Stomach (tissue), 9 donors: ENCODE results near the gene ARHGEF4. TPM values are rescaled to one million over a fixed set of nuclear protein-coding genes. Genes with fewer than 3 reads are reported as not detected.
"Not testable (repeated sequence)": the region's sequence is repeated elsewhere in the genome, so short reads cannot be mapped to it uniquely, and the experiment has no call there.

Experiments
- DNase-seq, 2 donors: peaks; one replicate each; pipeline versions ENCODE4 v3.0.0 to v3.0.0-alpha.2; 2013 to 2019
- H3K27ac ChIP-seq, 5 donors: fragments of 200-600 bp in 4 of 5; sonication (generic) in 4 of 5; one replicate each; pipeline ENCODE4 v1.5.1; 2013 to 2019; ENCODE audit warnings: mild to moderate bottlenecking in 1 of 5, moderate library complexity in 1 of 5
- H3K27me3 ChIP-seq, 3 donors: fragments of 200-600 bp; sonication (generic); one replicate each; pipeline ENCODE4 v1.5.1; 2017 to 2019; ENCODE audit warnings: mixed run types in 1 of 3
- H3K36me3 ChIP-seq, 4 donors: fragments of 200-600 bp; sonication (generic); 1 replicate in 3 of 4; 2 replicates in 1 of 4; pipeline ENCODE4 v1.5.1; 2016 to 2019
- H3K4me1 ChIP-seq, 4 donors: fragments of 200-600 bp; sonication (generic); one replicate each; pipeline ENCODE4 v1.5.1; 2016 to 2019
- H3K4me3 ChIP-seq, 4 donors: fragments of 200-600 bp; sonication (generic) in 3 of 4; one replicate each; pipeline ENCODE4 v1.5.1; 2016 to 2019; ENCODE audit warnings: mild to moderate bottlenecking in 1 of 4
- H3K9me3 ChIP-seq, 4 donors: fragments of 200-600 bp; sonication (generic); one replicate each; pipeline ENCODE4 v1.5.1; 2016 to 2019
- EP300 ChIP-seq: sonication (generic); formaldehyde crosslinking; IDR thresholded peaks from one replicate; pipeline ENCODE4 v1.6.1; 2017; ENCODE audit warnings: antibody characterized with exemption
- POLR2A ChIP-seq, 4 donors: fragments of 450-650 bp; IDR thresholded peaks; one replicate each; pipeline ENCODE4 v1.6.1; 2016; ENCODE audit warnings: antibody characterized with exemption in 4 of 4, control low read depth in 2 of 4, mild to moderate bottlenecking in 1 of 4, moderate library complexity in 1 of 4
- POLR2AphosphoS5 ChIP-seq, 3 donors: sonication (generic); formaldehyde crosslinking; IDR thresholded peaks; one replicate each; pipeline ENCODE4 v1.6.1; 2016; ENCODE audit warnings: antibody characterized with exemption in 3 of 3
- WGBS, 5 donors: extraction: QIAGEN DNeasy Blood & Tissue Kit in 3 of 5; methylation state at CpG; one replicate each; pipeline versions ENCODE4 v1.1.5 to v1.1.7; 2013 to 2018; 5-methylcytosine and 5-hydroxymethylcytosine counted together
- intact Hi-C: fragments of 100-400 bp; cut with DNase I; formaldehyde crosslinking; loops from one replicate; pipeline ENCODE4 v1.15.1; 2023; ENCODE audit warnings: low total_unique reads
- polyA plus RNA-seq, 3 donors: library from polyadenylated mRNA; stranded (reverse); fragments of 200-250 nt; gene quantifications; one replicate each; pipeline ENCODE4 v1.2.3, GENCODE V29; 2013
- total RNA-seq, 5 donors: library from RNA; depleted of rRNA; stranded (reverse); fragments of >200 nt; gene quantifications; one replicate each; pipeline versions ENCODE4 v1.1.0 to v1.2.3, GENCODE V29; 2014 to 2016
- TF ChIP-seq, protein P1 (sequence below), 7 experiments: fragments of 450-650 bp in 4 of 7; fragments of 200-600 bp in 3 of 7; sonication (generic) in 3 of 7; IDR thresholded peaks; one replicate each; pipeline ENCODE4 v1.5.1; 2016 to 2019; ENCODE audit warnings: antibody characterized with exemption in 7 of 7, control low read depth in 2 of 7, mild to moderate bottlenecking in 1 of 7
- donor health status: healthy with polysubstance abuse.
- donor health status: Bipolar disorder and iron deficiency.
- donor health status: healthy.

The ARHGEF4 gene
- total and polyA plus RNA-seq, 8 donors: 1.4 to 32.3 (median 11.2) TPM; not detected in 1

DNA sequence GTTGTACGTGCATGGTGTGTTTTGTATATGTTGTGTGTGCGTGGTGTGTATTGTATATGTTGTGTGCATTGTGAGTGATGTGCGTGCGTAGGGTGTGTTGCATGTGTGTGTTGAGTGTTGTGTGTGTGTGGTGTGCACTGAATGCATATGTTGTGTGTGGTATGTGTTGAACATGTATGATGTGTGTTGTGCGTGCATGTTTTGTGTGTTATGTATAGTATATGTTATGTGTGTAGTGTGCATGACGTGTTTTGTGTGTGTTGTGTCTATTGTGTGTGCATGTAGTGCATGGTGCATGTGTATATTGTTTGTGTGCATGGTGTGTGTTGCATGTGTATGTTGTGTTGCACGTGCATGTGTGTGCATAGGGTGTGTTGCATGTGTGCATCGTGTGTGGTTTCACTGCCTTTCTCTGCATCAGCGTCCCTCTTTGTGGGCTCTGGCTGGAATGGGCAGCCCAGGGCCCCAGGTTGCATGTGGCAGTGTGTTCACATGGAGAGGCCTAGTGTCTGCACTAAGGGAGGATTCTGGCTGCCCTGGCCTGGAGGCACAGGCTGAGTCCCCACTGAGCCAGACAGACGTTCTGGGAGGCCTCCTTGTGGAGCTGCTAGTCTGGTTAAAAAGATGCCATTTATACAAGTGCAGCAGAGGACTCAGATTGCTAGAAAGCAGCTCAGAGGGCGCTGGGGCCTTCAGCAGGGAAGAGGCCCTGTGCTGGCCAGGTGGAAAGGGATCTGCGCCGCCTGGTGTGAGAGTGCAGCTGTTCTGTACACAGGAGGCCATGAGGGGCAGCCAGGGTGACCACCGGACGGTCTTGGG lies 149.3 kb downstream of the ARHGEF4 start:
- no peak overlapping the region for H3K4me3 ChIP-seq
- WGBS, 5 donors: 85 to 90% (median 86%) methylated on average over 15 of the region's 15 CpGs
- no peak for DNase-seq
- intact Hi-C loops: no loop called here
- no peaks in the 10 kb centered on the region for H3K27me3 ChIP-seq
- no peaks in the 10 kb centered on the region for H3K9me3 ChIP-seq
- H3K36me3 ChIP-seq: no peaks in the 10 kb centered on the region
- no peaks in the 10 kb centered on the region for H3K4me1 ChIP-seq
- no peak for TF ChIP-seq POLR2AphosphoS5 (IDR thresholded peaks at IDR 0.05)
- no peak for TF ChIP-seq EP300
- no peak for TF ChIP-seq POLR2A (IDR thresholded peaks at IDR 0.05)
- TF ChIP-seq, protein P1, sequence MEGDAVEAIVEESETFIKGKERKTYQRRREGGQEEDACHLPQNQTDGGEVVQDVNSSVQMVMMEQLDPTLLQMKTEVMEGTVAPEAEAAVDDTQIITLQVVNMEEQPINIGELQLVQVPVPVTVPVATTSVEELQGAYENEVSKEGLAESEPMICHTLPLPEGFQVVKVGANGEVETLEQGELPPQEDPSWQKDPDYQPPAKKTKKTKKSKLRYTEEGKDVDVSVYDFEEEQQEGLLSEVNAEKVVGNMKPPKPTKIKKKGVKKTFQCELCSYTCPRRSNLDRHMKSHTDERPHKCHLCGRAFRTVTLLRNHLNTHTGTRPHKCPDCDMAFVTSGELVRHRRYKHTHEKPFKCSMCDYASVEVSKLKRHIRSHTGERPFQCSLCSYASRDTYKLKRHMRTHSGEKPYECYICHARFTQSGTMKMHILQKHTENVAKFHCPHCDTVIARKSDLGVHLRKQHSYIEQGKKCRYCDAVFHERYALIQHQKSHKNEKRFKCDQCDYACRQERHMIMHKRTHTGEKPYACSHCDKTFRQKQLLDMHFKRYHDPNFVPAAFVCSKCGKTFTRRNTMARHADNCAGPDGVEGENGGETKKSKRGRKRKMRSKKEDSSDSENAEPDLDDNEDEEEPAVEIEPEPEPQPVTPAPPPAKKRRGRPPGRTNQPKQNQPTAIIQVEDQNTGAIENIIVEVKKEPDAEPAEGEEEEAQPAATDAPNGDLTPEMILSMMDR (IDR thresholded peaks at IDR 0.05): no peak
- H3K27ac ChIP-seq: no peak overlapping the region

DNA sequence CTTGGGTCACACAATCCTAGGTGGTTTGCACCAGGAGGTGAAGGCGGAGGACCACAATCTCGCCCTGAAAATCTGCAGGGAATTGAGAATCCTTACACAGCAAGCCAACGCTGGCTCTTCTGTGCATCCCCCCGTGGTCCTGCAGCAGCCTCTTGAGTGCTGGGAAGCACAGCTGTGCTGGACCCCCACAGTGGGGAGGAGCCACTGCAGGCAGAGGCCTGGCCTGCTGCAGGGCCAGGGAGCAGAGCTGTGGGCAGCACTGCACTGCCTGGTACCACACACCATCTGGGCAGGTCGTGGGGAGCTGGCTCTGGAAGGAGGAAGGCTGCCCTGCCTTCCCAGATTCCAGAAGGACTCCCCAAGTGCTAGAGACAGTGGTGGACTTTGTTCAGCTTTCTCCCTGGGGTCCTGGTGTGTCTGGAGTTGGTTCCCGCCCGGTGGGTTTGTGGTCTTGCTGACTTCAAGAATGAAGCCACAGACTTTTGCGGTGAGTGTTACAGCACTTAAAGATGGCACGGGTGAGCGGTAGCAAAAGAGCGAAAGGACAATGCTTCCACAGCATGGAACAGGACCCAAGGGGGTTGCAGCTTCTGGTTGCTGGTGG lies 150.3 kb downstream of the ARHGEF4 start:
- DNase-seq: no peak
- H3K9me3 ChIP-seq: no peaks in the 10 kb centered on the region
- WGBS, 5 donors: 84 to 97% (median 88%) methylated on average over 9 to 11 of the region's 11 CpGs
- intact Hi-C loops: no loop called here
- no peaks in the 10 kb centered on the region for H3K4me1 ChIP-seq
- H3K27ac ChIP-seq: no peak overlapping the region
- H3K27me3 ChIP-seq: no peaks in the 10 kb centered on the region
- TF ChIP-seq EP300 (no peak), POLR2AphosphoS5 (IDR thresholded peaks at IDR 0.05) (no peak)
- H3K4me3 ChIP-seq: no peak overlapping the region
- no peaks in the 10 kb centered on the region for H3K36me3 ChIP-seq

DNA sequence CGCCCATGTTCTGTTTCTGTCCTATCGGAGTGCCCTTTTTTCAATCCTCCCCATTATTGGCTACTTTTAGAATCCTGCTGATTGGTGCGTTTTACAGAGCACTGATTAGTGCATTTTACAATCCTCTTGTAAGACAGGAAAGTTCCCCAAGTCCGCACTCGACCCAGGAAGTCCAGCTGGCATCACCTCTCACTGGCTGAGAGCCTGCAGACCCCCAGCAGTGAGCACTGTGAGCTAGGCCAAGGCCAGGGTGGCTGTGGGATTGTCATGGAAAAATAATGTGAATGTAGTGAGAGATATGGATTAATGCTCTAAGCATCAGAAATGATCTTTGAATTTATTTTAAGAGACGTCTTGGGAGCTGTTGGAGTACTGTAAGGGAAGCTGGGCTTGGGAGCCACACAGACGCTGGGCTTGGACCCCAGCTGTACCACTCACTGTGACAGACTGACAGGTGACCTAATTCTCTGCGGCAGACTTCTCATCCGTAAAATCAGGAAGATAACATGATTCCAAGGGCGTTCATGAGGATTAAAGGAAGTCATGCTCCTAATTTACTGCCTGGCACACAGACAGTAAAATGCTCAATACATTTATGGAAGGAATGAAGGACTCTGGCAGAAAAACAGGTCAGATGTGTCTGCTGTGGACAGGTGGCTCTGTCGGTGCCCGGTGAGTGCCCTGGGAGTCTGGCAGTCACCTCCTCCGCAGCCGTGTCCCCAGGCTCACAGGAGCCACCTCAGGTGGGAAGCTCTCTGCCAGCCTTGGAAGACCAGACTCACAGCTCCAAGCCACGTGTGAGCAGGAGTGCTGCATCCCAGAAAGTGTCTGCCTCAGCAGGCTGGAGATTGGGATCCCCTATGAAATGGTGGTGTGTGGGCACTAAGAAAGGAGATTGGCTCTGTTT lies 151.1 kb downstream of the ARHGEF4 start:
- WGBS, 5 donors: 71 to 78% (median 74%) methylated on average over 15 of the region's 15 CpGs
- TF ChIP-seq POLR2AphosphoS5 (IDR thresholded peaks at IDR 0.05) (no peak), POLR2A (IDR thresholded peaks at IDR 0.05) (no peak), EP300 (no peak)
- TF ChIP-seq, protein P1 (IDR thresholded peaks at IDR 0.05): no peak
- Histone ChIP-seq H3K4me1 (no peaks in the 10 kb centered on the region), H3K27ac (no peak overlapping the region), H3K9me3 (no peaks in the 10 kb centered on the region), H3K36me3 (no peaks in the 10 kb centered on the region), H3K4me3 (no peak overlapping the region), H3K27me3 (no peaks in the 10 kb centered on the region)
- intact Hi-C loops: no loop called here
- no peak for DNase-seq

DNA sequence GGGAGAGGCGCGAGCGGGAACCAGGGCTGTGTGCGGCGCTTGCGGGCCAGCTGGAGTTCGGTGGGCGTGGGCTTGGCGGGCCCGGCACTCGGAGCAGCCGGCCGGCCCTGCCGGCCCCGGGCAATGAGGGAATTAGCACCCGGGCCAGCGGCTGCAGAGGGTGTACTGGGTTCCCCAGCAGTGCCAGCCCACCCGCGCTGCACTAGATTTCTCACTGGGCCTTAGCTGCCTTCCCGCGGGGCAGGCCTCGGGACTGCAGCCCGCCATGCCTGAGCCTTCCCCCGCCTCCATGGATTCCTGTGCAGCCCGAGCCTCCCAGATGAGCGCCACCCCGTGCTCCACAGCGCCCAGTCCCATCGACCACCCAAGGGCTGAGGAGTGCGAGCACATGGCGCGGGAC lies 154.7 kb downstream of the ARHGEF4 start:
- H3K36me3 ChIP-seq, intact Hi-C loops, H3K4me3 ChIP-seq, H3K27me3 ChIP-seq, H3K9me3 ChIP-seq, DNase-seq, H3K27ac ChIP-seq, H3K4me1 ChIP-seq: not testable (repeated sequence)
- WGBS, 5 donors: 91 to 96% (median 96%) methylated on average over 9 to 32 of the region's 32 CpGs

DNA sequence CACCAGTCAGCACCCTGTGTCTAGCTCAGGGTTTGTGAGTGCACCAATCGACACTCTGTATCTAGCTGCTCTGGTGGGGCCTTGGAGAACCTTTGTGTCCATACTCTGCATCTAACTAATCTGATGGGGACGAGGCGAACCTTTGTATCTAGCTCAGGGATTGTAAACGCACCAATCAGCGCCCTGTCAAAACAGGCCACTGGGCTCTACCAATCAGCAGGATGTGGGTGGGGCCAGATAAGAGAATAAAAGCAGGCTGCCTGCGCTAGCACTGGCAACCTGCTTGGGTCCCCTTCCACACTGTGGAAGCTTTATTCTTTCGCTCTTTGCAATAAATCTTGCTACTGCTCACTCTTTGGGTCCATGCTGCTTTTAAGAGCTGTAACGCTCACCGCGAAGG lies 155.3 kb downstream of the ARHGEF4 start:
- H3K4me3 ChIP-seq, H3K27ac ChIP-seq, H3K27me3 ChIP-seq, H3K36me3 ChIP-seq, intact Hi-C loops, H3K9me3 ChIP-seq, H3K4me1 ChIP-seq, DNase-seq: not testable (repeated sequence)
- WGBS, 5 donors: 86 to 95% (median 88%) methylated on average over 9 to 10 of the region's 10 CpGs
